Fibroblast of skin of left quadriceps (primary cell): ENCODE results near the gene ASB16.
"Not testable (repeated sequence)": the region's sequence is repeated elsewhere in the genome, so short reads cannot be mapped to it uniquely, and the experiment has no call there.

Experiments used
- DNase-seq, 2 experiments: peaks; one replicate each; pipeline ENCODE4 v3.0.0-alpha.2; 2013; ENCODE audit warnings: low read depth in 2 of 2

Gene ASB16

GRCh38 chr17:44170499-44171201 lies at the start of gene ASB16:
TSS of gene ASB16 (plus strand) at chr17:44170704. CDS start at chr17:44170790, 86 bp downstream.
- no peak for DNase-seq

- no peak for DNase-seq
Measured at GRCh38 chr17:44120851-44121605, 49.5 kb upstream of the ASB16 start.

GRCh38 chr17:44121997-44122815 lies 48.3 kb upstream of the ASB16 start:
- no peak for DNase-seq

GRCh38 chr17:44122816-44123355 lies 47.6 kb upstream of the ASB16 start:
- DNase-seq, result no peak

GRCh38 chr17:44123356-44124117 lies 47.0 kb upstream of the ASB16 start, which contains the start of gene HDAC5:
TSS of gene HDAC5 (minus strand) at chr17:44123641. CDS start at chr17:44117515, 6,126 bp downstream.
- DNase-seq, result peak; percentile 89 to 90

- DNase-seq, result no peak
Measured at GRCh38 chr17:44124118-44124438, 46.4 kb upstream of the ASB16 start.

- no peak for DNase-seq
Measured at GRCh38 chr17:44128383-44128782, 42.1 kb upstream of the ASB16 start.

- DNase-seq, result no peak
Measured at GRCh38 chr17:44130693-44131349, 39.7 kb upstream of the ASB16 start.

GRCh38 chr17:44131372-44131771 lies 39.1 kb upstream of the ASB16 start:
- DNase-seq, result not testable (repeated sequence)

- DNase-seq, result no peak
Measured at GRCh38 chr17:44132275-44132821, 38.2 kb upstream of the ASB16 start.

GRCh38 chr17:44133918-44134476 lies 36.5 kb upstream of the ASB16 start:
- DNase-seq, result no peak

- DNase-seq, result no peak
Measured at GRCh38 chr17:44134752-44135568, 35.5 kb upstream of the ASB16 start.

- DNase-seq, result peak; percentile 98
Measured at GRCh38 chr17:44137891-44138709, 32.4 kb upstream of the ASB16 start.

- DNase-seq, result not testable (repeated sequence)
Measured at GRCh38 chr17:44143921-44144320, 26.6 kb upstream of the ASB16 start.

GRCh38 chr17:44144966-44145739 lies 25.4 kb upstream of the ASB16 start:
- no peak for DNase-seq

GRCh38 chr17:44146375-44147346 lies 23.8 kb upstream of the ASB16 start:
- DNase-seq, result no peak
